ENCODE measurements around the gene TUT1.
"Not testable (repeated sequence)": the region's sequence is repeated elsewhere in the genome, so short reads cannot be mapped to it uniquely, and the experiment has no call there.

TUT1 gene

GRCh38 chr11:62556875-62557631 is 34.3 kb downstream of the TUT1 start:
- Mint-ChIP-seq H3K27ac (peak overlapping the region; percentile 91), H3K4me1 (peaks cover 83% of the 10 kb centered on the region), H3K27me3 (no peaks in the 10 kb centered on the region), H3K36me3 (peaks cover 10% of the 10 kb centered on the region), H3K4me3 (peak overlapping the region; percentile 69), H3K9me3 (no peaks in the 10 kb centered on the region)

GRCh38 chr11:62556108-62556874 is 35.0 kb downstream of the TUT1 start:
- H3K9me3 Mint-ChIP-seq = no peaks in the 10 kb centered on the region
- no peaks in the 10 kb centered on the region for H3K27me3 Mint-ChIP-seq
- H3K36me3 Mint-ChIP-seq = peaks cover 7% of the 10 kb centered on the region
- H3K4me1 Mint-ChIP-seq = peaks cover 85% of the 10 kb centered on the region
- peak overlapping the region; percentile 69 for H3K4me3 Mint-ChIP-seq
- peak overlapping the region; percentile 91 for H3K27ac Mint-ChIP-seq

- peak overlapping the region; percentile 69 for H3K4me3 Mint-ChIP-seq
- peak overlapping the region; percentile 91 for H3K27ac Mint-ChIP-seq
- H3K4me1 Mint-ChIP-seq = peaks cover 86% of the 10 kb centered on the region
- no peaks in the 10 kb centered on the region for H3K27me3 Mint-ChIP-seq
- H3K9me3 Mint-ChIP-seq = no peaks in the 10 kb centered on the region
- H3K36me3 Mint-ChIP-seq = peaks cover 7% of the 10 kb centered on the region
Measured at GRCh38 chr11:62555464-62556107, 35.7 kb downstream of the TUT1 start.

- Mint-ChIP-seq H3K27ac (peak overlapping the region; percentile 91), H3K9me3 (no peaks in the 10 kb centered on the region), H3K4me1 (peaks cover 86% of the 10 kb centered on the region), H3K4me3 (peak overlapping the region; percentile 69), H3K36me3 (peaks cover 4% of the 10 kb centered on the region), H3K27me3 (no peaks in the 10 kb centered on the region)
Measured at GRCh38 chr11:62554387-62555167, 36.7 kb downstream of the TUT1 start.

GRCh38 chr11:62553839-62554361 is 37.4 kb downstream of the TUT1 start:
- peak overlapping the region; percentile 69 for H3K4me3 Mint-ChIP-seq
- no peaks in the 10 kb centered on the region for H3K27me3 Mint-ChIP-seq
- no peaks in the 10 kb centered on the region for H3K9me3 Mint-ChIP-seq
- peaks cover under 1% of the 10 kb centered on the region for H3K36me3 Mint-ChIP-seq
- peaks cover 82% of the 10 kb centered on the region for H3K4me1 Mint-ChIP-seq
- H3K27ac Mint-ChIP-seq = peak overlapping the region; percentile 91

GRCh38 chr11:62553080-62553838 is 38.1 kb downstream of the TUT1 start:
- Mint-ChIP-seq H3K27ac (peak overlapping the region; percentile 82), H3K4me1 (peaks cover 88% of the 10 kb centered on the region), H3K4me3 (peak overlapping the region; percentile 53)

GRCh38 chr11:62552485-62553079 is 38.7 kb downstream of the TUT1 start:
- Mint-ChIP-seq H3K9me3 (no peaks in the 10 kb centered on the region), H3K4me1 (peaks cover 94% of the 10 kb centered on the region), H3K4me3 (peak overlapping the region; percentile 45), H3K27me3 (no peaks in the 10 kb centered on the region), H3K27ac (peak overlapping the region; percentile 93), H3K36me3 (no peaks in the 10 kb centered on the region)

More at GRCh38 chr11:62553080-62553838, 38.1 kb downstream of the TUT1 start:
- Mint-ChIP-seq H3K27me3 (no peaks in the 10 kb centered on the region), H3K36me3 (no peaks in the 10 kb centered on the region), H3K9me3 (no peaks in the 10 kb centered on the region)

- not testable (repeated sequence) for H3K27me3 Mint-ChIP-seq, H3K36me3 Mint-ChIP-seq, H3K4me3 Mint-ChIP-seq, H3K9me3 Mint-ChIP-seq
- H3K4me1 Mint-ChIP-seq = peaks cover 76% of the 10 kb centered on the region
- H3K27ac Mint-ChIP-seq = peak overlapping the region; percentile 65
Measured at GRCh38 chr11:62550478-62550877, 40.8 kb downstream of the TUT1 start.

- Mint-ChIP-seq H3K4me1 (peaks cover 73% of the 10 kb centered on the region), H3K4me3 (no peak overlapping the region), H3K27ac (no peak overlapping the region), H3K36me3 (no peaks in the 10 kb centered on the region), H3K9me3 (no peaks in the 10 kb centered on the region), H3K27me3 (no peaks in the 10 kb centered on the region)
Measured at GRCh38 chr11:62548545-62549335, 42.6 kb downstream of the TUT1 start.

- peak overlapping the region; percentile 82 for H3K27ac Mint-ChIP-seq
Measured at GRCh38 chr11:62547691-62548281, 43.5 kb downstream of the TUT1 start.

GRCh38 chr11:62546929-62547625 is 44.2 kb downstream of the TUT1 start:
- Mint-ChIP-seq H3K4me1 (peaks cover 73% of the 10 kb centered on the region), H3K27me3 (no peaks in the 10 kb centered on the region), H3K27ac (no peak overlapping the region), H3K4me3 (peak overlapping the region; percentile 59), H3K9me3 (no peaks in the 10 kb centered on the region), H3K36me3 (no peaks in the 10 kb centered on the region)

More at GRCh38 chr11:62547691-62548281, 43.5 kb downstream of the TUT1 start:
- Mint-ChIP-seq H3K36me3 (no peaks in the 10 kb centered on the region), H3K4me3 (peak overlapping the region; percentile 59), H3K4me1 (peaks cover 73% of the 10 kb centered on the region), H3K27me3 (no peaks in the 10 kb centered on the region), H3K9me3 (no peaks in the 10 kb centered on the region)

GRCh38 chr11:62546244-62546928 is 44.9 kb downstream of the TUT1 start, which contains the start of gene AHNAK:
AHNAK (minus strand) TSS chr11:62546806; CDS start chr11:62536098, 10,708 bp downstream.
- no peaks in the 10 kb centered on the region for H3K27me3 Mint-ChIP-seq
- no peaks in the 10 kb centered on the region for H3K36me3 Mint-ChIP-seq
- peak within 1 kb of the TSS; percentile 89 for H3K4me3 Mint-ChIP-seq
- H3K9me3 Mint-ChIP-seq = no peaks in the 10 kb centered on the region
- peaks cover 73% of the 10 kb centered on the region for H3K4me1 Mint-ChIP-seq
- peak within 1 kb of the TSS; percentile 82 for H3K27ac Mint-ChIP-seq
